Mesangial cell (primary cell): ENCODE data around the gene BTG1. TPM values are rescaled to one million over a fixed set of nuclear protein-coding genes. Genes with fewer than 3 reads are reported as not detected.

Source experiments
- total RNA-seq: library from RNA; depleted of rRNA; stranded (reverse); fragments of >200 nt; gene quantifications from 2 replicates; pipeline ENCODE4 v1.2.3, GENCODE V29; 2015

Gene BTG1, protein sequence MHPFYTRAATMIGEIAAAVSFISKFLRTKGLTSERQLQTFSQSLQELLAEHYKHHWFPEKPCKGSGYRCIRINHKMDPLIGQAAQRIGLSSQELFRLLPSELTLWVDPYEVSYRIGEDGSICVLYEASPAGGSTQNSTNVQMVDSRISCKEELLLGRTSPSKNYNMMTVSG
- total RNA-seq = 8.5 and 14.2 TPM in 2 replicates

DNA sequence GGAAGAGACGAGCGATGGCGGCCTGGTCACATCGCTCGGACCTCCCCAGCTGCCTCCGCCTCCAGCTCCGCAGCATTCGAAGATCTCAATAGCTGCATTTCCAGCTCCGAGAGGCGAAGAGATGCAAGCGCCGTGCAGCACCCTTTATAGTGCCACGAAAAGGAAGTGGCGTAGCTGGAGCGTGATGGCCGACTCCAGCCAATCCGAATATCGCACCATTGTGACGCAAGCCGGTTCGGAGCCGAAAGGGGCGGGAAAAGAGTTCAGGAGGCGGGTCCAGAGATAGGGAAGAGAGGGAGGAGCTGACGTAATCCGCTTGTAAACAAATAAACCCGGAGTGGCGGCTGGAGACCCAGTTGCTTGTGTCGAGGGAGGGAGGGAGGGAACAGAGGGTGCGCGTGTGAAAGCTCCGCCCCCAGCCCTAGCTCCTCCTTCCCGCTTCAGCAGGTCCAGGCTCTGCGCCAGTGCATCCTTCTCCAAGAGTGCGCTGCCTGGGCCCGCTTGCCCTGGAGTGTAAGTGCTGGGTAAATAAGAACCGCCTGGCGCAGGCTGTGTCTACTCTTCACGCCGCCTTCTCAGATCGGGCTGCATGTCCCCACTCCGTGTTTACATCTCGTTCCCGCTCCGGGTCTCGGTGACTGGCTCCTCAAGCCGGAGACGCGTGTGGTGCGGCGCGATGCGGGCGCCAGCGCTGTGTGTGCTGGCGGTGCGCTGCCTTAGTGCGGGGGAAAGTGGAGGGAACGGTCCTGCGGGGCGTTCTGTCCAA is at the start of gene BTG1:
TSS of gene BTG1 (minus strand) at position 116 of the 766 bp plus-strand sequence. CDS start 311 bp downstream, outside the sequence.

